Stimulated activated CD8-positive, alpha-beta memory T cell treated with anti-CD3 and anti-CD28 coated beads, Interleukin-12 subunit alpha, Interleukin-12 subunit beta, amount 100 ng/mL, for 1 hour (primary cell): Measurements from ENCODE around the gene PWWP2B.
"Not testable (repeated sequence)": the region's sequence is repeated elsewhere in the genome, so short reads cannot be mapped to it uniquely, and the experiment has no call there.

ENCODE experiments used
- DNase-seq: peaks from one replicate; pipeline ENCODE4 v3.0.0-alpha.2; 2020; ENCODE audit warnings: low read depth

PWWP2B gene

GRCh38 chr10:132363921-132364593 lies 32.9 kb upstream of the PWWP2B start:
- DNase-seq, result no peak

GRCh38 chr10:132364594-132364970 lies 32.4 kb upstream of the PWWP2B start:
- DNase-seq, result no peak

- DNase-seq, result no peak
Observed at GRCh38 chr10:132365102-132365501, 31.9 kb upstream of the PWWP2B start.

- DNase-seq, result no peak
Observed at GRCh38 chr10:132366006-132366405, 31.0 kb upstream of the PWWP2B start.

GRCh38 chr10:132366499-132366898 lies 30.5 kb upstream of the PWWP2B start:
- no peak for DNase-seq

- DNase-seq, result no peak
Observed at GRCh38 chr10:132368391-132368790, 28.6 kb upstream of the PWWP2B start.

GRCh38 chr10:132368881-132369635 lies 27.9 kb upstream of the PWWP2B start:
- no peak for DNase-seq

- no peak for DNase-seq
Observed at GRCh38 chr10:132369636-132370185, 27.3 kb upstream of the PWWP2B start.

GRCh38 chr10:132370426-132371340 lies 26.3 kb upstream of the PWWP2B start:
- DNase-seq, result no peak

- no peak for DNase-seq
Observed at GRCh38 chr10:132371641-132372081, 25.3 kb upstream of the PWWP2B start.

- DNase-seq, result no peak
Observed at GRCh38 chr10:132372516-132373095, 24.4 kb upstream of the PWWP2B start.

- DNase-seq, result no peak
Observed at GRCh38 chr10:132373241-132373955, 23.6 kb upstream of the PWWP2B start.

- no peak for DNase-seq
Observed at GRCh38 chr10:132374176-132374575, 22.8 kb upstream of the PWWP2B start.

GRCh38 chr10:132374612-132375011 lies 22.4 kb upstream of the PWWP2B start:
- no peak for DNase-seq

- no peak for DNase-seq
Observed at GRCh38 chr10:132375116-132375794, 21.7 kb upstream of the PWWP2B start.

GRCh38 chr10:132375795-132376297 lies 21.2 kb upstream of the PWWP2B start:
- no peak for DNase-seq

GRCh38 chr10:132376394-132376851 lies 20.6 kb upstream of the PWWP2B start:
- DNase-seq, result no peak

GRCh38 chr10:132377326-132377725 lies 19.7 kb upstream of the PWWP2B start:
- no peak for DNase-seq

- not testable (repeated sequence) for DNase-seq
Observed at GRCh38 chr10:132379026-132379425, 18.0 kb upstream of the PWWP2B start.

GRCh38 chr10:132380986-132381385 lies 16.0 kb upstream of the PWWP2B start:
- not testable (repeated sequence) for DNase-seq
